ENCODE data around the gene RAB35.

DNA sequence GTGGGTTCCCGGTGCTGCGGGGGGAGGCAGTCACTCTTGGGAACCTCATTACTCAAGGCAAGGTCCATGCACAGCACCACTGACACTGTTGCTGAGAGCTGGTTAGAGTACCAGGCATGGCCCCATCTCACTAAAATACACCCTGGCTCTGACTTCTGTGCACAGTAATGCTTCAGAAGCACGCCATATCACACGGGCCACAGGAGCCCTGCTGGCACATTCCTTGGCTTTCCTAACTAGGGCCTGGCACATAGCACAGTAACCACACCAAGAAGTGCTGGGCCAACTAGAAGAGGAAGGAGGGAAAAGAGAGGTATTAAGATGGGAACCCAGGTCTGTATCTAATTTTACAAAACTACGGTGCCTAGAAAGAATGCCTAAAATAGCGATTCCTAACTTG lies 13.5 kb upstream of the RAB35 start:
- TF ChIP-seq ZNF121 (tag by site-specific recombination; IDR thresholded peaks at IDR 0.05) (no peak), ZNF24 (tag by site-specific recombination; IDR thresholded peaks at IDR 0.05) (no peak), ZNF426 (tag by site-specific recombination; IDR thresholded peaks at IDR 0.05) (no peak), SALL2 (tag by site-specific recombination; IDR thresholded peaks at IDR 0.05; ENCODE audit: borderline replicate concordance) (no peak), ZNF239 (tag by site-specific recombination; IDR thresholded peaks at IDR 0.05) (no peak)
- TF ChIP-seq, protein P1, sequence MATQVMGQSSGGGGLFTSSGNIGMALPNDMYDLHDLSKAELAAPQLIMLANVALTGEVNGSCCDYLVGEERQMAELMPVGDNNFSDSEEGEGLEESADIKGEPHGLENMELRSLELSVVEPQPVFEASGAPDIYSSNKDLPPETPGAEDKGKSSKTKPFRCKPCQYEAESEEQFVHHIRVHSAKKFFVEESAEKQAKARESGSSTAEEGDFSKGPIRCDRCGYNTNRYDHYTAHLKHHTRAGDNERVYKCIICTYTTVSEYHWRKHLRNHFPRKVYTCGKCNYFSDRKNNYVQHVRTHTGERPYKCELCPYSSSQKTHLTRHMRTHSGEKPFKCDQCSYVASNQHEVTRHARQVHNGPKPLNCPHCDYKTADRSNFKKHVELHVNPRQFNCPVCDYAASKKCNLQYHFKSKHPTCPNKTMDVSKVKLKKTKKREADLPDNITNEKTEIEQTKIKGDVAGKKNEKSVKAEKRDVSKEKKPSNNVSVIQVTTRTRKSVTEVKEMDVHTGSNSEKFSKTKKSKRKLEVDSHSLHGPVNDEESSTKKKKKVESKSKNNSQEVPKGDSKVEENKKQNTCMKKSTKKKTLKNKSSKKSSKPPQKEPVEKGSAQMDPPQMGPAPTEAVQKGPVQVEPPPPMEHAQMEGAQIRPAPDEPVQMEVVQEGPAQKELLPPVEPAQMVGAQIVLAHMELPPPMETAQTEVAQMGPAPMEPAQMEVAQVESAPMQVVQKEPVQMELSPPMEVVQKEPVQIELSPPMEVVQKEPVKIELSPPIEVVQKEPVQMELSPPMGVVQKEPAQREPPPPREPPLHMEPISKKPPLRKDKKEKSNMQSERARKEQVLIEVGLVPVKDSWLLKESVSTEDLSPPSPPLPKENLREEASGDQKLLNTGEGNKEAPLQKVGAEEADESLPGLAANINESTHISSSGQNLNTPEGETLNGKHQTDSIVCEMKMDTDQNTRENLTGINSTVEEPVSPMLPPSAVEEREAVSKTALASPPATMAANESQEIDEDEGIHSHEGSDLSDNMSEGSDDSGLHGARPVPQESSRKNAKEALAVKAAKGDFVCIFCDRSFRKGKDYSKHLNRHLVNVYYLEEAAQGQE (tag by site-specific recombination; IDR thresholded peaks at IDR 0.05) = no peak

All from HEK293 (cell line).